SHP77 treated with DMSO at 0.1 percent for 48 hours (cell line): ENCODE results near the gene CHST11.

Source experiments
- DNase-seq: peaks from one replicate; lab custom pipeline; 2025; lab: John Stamatoyannopoulos, UW

CHST11 gene

DNA sequence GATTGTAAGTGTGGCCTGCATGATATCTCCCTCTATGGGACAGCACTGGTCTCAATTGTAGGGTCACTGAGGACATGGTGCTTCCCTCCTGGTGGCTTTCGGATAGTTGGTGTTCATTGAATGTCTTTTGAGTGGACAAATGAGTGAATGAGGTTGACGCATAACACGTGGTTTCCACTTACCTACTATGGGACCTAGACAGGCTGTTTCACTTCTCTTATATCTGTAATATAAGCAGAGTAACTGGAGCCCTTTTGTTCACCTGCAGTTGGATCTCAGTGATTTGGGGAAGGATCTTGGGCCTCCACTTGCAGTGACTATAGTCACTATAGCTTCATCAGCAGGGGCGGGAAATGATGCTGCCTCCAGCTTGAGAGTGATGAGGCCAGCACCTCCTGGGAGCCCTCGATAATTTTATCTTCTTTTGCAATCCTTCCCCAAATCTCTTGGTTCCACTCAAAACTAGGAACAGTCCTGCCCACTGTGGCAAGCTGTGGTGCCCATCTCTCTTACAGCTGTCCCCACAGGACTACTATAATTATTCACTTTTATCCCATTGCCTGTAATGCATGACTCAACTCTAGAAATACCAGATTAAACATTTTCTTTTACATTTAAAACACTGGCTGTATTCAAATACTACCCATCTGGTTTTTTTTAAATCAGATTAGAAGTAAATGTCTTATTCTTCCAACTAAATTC lies 242.9 kb downstream of the CHST11 start:
- DNase-seq: no peak

DNA sequence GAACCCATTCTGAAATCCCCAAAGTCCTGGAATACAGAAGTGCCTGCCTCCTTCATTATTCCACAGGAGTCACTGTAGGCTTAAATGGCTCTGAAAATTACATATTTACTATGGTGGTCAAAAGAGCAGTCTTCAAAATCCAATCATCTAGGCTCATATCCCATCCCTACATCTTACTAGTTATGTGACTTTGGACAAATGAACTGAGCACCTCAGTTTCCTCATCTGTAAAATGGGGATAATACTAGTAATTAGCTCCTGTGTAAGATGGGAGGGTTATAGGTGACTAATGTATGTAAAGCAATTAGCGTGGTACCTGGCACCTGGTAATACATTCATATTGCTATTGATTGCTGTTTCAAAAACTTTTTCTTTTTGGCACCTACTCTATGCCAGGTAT lies 243.6 kb downstream of the CHST11 start:
- DNase-seq: no peak

- no peak for DNase-seq
Measured at GRCh38 chr12:104701301-104701700, 244.6 kb downstream of the CHST11 start.

DNA sequence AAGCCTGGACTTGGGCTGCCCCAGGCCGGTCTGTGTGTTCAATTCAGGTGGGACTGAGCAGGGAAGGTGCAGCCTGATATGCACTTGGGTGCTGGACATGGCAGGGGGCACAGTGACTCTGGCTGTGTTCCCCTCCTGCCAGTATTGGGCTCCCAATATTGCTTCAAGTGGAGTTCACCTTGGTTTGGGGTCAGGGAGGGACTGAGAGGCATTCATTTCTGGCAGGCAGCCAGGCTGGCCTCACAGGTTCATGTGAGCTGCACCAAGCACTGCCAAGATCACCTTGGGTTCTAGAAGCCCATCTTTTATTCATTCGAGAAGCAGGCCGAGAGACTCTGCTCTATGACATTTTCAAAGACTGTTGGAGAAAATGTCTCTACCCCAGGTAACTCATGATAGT lies 245.0 kb downstream of the CHST11 start:
- DNase-seq: no peak

DNA sequence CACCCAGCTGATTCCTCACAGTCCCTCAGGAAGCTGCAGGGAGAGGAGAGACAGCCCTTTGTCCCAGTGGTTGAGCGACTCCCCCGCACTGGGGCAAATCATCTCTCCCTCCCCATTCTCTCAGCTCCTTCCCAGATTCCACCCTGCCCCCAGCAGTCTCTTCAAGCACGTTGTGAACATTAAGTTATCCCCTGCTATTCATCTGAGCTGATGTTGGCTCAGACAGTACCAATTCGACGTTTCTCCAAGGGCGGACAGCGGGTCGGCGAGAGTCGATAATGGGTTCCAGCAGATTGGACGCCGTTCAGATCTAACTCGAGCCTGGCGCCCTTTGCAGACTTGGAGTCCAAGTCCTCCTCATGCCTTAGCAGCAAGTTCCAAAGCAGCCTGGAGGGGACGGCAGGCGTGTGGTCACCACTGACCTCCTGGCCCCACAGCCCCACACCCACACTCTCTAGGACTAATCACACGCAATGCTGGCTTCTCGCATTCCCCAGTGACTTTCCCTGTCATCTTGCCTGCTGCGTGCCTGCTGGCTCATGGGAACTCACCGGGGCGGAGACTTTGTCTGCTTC lies 245.9 kb downstream of the CHST11 start:
- DNase-seq: no peak

GRCh38 chr12:104703372-104703771 lies 246.6 kb downstream of the CHST11 start:
- DNase-seq: no peak

DNA sequence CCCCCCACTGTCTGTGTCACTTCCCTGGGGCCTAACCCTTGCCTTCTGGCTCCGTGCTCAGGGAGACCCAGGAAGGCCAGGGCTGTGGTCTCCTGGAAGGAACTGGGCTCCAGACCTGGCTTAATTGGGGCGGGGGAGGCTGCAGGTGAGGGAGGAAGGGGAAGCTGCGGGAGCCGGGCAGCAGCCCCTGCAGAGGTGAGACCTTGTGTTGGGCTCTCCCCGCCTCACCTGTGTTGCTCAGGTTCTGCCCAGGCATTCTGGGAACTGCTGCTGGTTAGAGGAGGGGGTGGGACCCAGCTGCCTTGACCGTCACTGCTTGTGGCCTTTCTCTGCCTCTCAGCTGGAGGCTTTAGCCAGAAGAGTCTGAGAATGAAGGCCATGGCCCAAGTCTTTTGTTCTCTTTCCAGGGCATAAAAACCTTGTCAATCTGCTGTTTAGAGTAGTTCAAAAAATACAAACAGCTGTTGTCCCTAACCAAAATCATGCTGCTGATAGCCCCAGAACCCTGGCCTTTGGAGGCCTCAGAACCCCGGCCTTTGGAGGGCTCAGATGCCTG lies 247.6 kb downstream of the CHST11 start:
- no peak for DNase-seq

DNA sequence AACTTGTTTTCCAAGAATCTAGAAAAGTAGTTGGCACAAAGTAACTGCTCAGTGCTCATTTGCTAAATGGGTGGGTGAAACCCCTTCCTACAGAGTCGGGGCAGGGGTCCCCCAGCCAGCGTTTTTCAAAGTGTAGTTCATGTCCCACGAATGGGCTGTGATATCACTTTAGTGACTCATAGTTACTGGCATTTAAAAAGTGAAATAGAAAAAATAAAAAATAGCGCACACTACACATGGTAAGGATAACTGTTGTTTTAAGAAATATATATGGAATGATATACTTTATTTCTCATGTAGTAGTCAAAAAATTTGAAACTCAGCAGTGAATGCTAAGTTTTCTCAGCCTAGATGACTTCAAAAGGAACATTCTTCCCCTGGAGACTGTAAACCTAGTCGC lies 250.4 kb downstream of the CHST11 start:
- DNase-seq: no peak

DNA sequence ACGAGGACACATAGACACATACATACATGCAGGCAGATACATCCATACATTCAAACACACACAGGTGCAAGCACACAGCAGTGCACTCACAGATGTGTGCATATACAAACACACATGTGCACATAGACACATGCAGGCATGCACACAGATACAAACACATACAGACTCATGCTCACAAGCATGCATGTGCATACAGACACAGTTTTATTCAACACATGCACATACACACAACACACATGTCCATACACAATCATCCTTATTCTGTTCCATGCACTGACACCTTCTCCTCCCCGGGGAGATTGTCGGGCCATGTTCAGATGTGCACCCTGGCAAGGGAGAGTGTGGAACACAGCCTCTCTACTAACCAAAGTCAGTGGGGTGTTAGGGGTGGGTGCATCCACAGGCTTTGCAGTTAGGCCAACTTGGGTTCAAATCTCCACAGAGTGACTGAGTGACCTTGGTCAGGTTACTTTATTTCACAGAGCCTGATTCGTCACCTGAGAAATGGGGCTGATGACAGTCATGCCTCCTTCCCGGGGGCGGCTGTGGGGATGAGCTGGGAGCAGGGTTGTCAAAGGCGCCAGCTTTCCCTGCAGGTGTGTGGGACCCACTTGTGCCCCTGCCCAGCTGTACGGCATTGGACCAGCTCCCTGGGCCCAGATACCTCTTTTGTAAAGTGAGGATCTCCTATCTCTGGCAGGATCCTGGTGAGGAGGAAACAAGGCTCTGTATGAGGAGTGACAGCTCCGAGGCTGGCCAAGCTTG lies 251.2 kb downstream of the CHST11 start:
- no peak for DNase-seq

- DNase-seq: no peak
Measured at GRCh38 chr12:104708891-104709290, 252.1 kb downstream of the CHST11 start.

DNA sequence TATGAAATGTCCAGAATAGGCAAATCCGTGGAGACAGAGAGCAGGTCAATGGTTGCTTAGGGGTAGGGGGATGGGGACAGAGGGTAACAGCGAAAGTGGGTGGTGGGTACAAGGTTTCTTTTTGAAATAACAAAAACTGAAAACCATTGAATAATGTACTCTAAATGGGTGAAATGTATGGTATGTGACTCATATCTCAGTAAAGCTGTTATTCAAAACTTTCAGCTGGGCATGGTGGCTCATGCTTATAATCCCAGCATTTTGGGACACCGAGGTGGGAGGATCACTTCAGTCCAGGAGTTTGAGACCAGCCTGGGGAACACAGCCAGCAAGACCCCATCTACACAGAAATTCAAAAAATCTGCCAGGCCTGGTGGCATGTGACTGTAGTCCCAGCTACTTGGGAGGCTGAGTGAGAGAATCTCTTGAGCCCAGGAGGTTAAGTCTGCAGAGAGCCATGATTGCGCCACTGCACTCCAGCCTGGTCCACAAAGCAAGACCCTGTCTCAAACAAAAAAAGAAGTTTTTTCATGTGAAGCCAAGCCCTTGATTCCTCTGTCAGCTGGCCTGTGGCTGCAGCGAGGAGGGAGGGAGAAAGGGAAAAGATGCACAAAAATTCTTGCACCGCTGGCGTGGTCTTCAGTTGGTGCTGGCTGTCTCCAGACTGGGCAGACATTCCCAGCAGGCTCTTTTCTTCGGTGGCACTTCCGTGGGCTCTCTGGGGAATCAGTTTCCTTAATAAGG lies 253.1 kb downstream of the CHST11 start:
- DNase-seq: no peak

DNA sequence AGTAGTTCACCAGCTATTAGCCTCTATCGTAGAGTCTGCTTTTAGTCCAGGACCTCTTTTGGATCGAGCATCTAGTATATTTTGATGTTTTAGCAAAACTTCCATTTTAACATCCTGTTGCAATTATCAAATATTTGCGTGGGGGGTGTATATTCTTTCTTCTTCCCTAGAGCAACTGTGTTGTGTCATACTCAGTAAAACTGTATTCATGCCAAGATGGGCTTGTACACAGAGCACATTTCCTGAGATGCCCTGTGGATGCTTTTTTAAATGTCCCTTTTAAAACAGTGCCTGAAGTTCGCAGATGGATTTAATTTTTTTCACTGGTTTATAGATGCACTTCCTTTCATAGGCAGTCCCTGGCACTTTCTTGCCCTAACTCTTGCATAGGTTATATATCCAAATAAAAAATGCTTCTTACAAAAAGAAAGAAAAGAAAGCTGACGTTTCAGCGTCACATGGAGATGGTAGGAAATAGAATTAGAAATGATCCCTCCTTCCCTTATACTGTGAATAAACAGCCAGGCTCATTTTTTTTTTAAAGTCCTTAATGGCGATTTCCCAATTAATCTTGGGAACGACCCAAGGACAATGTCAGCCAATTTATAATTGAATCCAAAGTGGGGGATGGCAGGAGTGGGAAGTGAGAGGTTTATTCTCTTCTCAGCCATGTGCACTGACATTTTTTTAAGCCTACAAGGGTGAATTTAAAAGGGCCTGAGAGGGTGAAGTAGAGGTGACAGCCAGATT lies 254.4 kb downstream of the CHST11 start:
- no peak for DNase-seq

DNA sequence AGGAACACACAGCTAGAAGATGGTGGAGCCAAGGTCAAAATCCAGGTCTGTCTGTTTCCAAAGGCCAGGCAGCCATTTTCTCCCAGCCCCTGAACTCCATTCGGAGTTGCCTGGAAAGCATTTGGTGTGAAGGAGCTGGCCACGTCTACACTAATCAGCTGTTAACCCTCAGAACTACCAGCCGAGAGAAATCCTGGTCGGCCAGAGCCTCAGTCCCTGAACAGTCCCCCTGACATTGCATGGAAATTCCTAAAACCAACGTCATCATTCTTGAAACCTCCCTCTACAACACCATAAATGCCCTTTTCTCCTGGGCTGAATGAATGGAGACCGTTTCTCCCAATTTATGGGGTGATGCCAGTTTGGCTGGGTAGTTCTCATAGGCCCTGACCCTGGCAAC lies 255.7 kb downstream of the CHST11 start:
- no peak for DNase-seq

- DNase-seq: no peak
Measured at GRCh38 chr12:104712968-104713367, 256.2 kb downstream of the CHST11 start.

GRCh38 chr12:104713444-104713843 lies 256.7 kb downstream of the CHST11 start:
- DNase-seq: no peak

DNA sequence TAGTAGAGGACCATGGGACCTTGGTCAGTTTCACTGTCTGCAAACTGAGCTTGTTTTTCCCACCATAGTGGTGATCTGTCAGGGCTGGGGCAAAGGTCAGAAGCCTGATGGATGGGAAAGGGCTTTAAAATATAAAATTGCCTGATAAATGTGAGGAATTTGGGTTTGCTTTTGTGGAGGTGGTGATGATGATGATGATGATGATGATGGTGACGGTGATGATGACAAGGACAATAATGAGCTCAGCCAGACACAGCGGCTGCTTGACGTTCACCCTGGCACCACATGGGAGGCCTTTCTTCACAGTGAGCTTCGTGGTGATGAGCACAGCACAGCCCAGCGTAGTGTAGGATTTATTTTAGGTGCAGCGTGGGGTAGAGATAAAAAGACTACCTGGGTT lies 257.6 kb downstream of the CHST11 start:
- DNase-seq: no peak

GRCh38 chr12:104716172-104716571 lies 259.4 kb downstream of the CHST11 start:
- no peak for DNase-seq

DNA sequence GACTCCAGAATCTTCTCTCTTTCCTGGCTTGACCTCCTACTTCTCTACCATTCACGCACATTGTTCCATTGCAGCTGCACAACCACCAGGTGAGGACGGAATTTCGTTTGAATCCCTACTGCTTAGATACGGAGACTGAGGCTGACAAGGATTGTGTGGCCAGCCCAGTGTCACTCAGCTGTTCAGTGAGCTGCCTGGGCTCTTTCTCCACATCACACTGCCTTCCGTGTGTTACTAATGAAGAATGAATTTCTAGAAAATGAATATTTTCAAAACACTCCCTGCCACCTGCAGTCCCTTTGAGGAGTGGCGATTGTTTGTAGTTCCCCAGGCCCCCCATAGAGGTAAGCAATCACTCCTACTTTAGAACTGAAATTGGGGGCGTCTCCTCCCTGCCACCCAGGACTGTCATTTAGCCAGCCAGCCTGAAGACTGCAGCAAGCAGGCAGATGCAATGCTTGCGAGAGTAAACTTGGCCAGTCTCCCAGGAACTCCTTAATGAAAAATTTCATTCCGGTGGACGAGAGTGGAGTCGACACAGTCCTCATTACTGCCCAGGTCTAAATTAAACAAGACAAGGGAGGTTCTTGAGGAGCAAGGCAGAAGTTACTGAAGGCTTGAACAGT lies 261.7 kb downstream of the CHST11 start:
- no peak for DNase-seq

- DNase-seq: no peak
Measured at GRCh38 chr12:104719700-104720338, 263.1 kb downstream of the CHST11 start.

GRCh38 chr12:104720339-104721038 lies 263.7 kb downstream of the CHST11 start:
- no peak for DNase-seq
